Activated T-helper 1 cell treated with anti-CD3 and anti-CD28 coated beads, Interleukin-12 subunit alpha, Interleukin-12 subunit beta, Interleukin-2, Interleukin-4 antibody, amounts not matched to agents 30 ng/mL and 10 ng/mL and 1 ng/mL, durations not matched to agents 14 hours and 24 hours and 36 hours (primary cell): ENCODE measurements around the gene PRKCD. TPM values are rescaled to one million over a fixed set of nuclear protein-coding genes. Genes with fewer than 3 reads are reported as not detected.

ENCODE experiments used
- DNase-seq: peaks from one replicate; pipeline ENCODE4 v3.0.0; 2021; ENCODE audit warnings: low spot score
- H3K27ac Mint-ChIP-seq: one replicate; pipeline ENCODE4 v1.8.0; 2021; ENCODE audit warnings: mild to moderate bottlenecking, mixed read lengths
- H3K27me3 Mint-ChIP-seq: one replicate; pipeline ENCODE4 v1.8.0; 2022; ENCODE audit warnings: mild to moderate bottlenecking, moderate library complexity, mixed read lengths; ENCODE audit not compliant: insufficient read depth
- H3K36me3 Mint-ChIP-seq: one replicate; pipeline ENCODE4 v1.8.0; 2021; ENCODE audit warnings: low read depth, mixed read lengths
- H3K4me1 Mint-ChIP-seq: one replicate; pipeline ENCODE4 v1.8.0; 2021; ENCODE audit warnings: low read depth, mixed read lengths
- H3K4me3 Mint-ChIP-seq: one replicate; pipeline ENCODE4 v1.8.0; 2021; ENCODE audit warnings: mild to moderate bottlenecking, moderate library complexity, mixed read lengths
- H3K9me3 Mint-ChIP-seq: one replicate; pipeline ENCODE4 v1.8.0; 2021; ENCODE audit warnings: mixed read lengths
- intact Hi-C: fragments of 100-400 bp; cut with micrococcal nuclease; formaldehyde crosslinking; loops from one replicate; pipeline ENCODE4 v1.15.1; 2024
- total RNA-seq: library from RNA; stranded (reverse); gene quantifications from 2 replicates; pipeline ENCODE4 v1.2.3, GENCODE V29; 2022

The PRKCD gene
- total RNA-seq, 1 donor from 2014 or later, result 24.8 TPM

DNA sequence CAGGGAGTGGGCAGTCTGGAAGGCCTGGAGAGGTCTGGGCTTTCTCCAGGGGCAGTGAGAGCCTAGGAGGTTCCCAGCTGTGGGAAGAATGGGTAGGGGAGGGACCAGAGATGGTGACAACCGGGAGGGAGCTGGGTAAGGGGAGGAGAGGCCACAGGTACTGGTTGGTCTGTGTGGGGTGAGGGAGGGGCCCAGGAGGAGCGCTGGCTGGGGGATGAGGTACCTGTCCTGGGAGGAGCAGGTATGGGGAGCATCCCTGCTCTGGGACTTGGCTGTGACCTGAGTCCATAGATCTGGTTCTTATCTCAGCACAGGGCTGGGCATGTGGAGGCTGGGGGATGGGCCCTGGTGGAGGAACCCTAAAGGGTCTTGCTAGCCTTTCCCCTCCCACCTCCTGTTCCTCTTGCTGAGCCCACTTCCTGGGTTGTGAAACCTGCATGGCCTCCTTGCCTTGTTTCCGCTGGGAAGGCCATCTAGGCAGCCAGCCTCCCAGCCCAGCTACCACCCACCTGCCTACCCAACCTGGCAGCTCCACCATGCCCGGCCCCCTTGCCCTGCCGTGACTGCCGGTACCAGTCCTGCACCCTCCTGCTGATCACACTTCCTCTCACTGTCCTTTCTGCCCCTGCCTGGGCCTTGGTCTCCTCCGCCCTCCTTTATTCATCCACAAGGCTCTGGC lies 11.0 kb downstream of the PRKCD start:
- peaks cover 1% of the 10 kb centered on the region for H3K27me3 Mint-ChIP-seq
- peaks cover 42% of the 10 kb centered on the region for H3K4me1 Mint-ChIP-seq
- no peak for DNase-seq
- H3K4me3 Mint-ChIP-seq, result no peak overlapping the region
- no peaks in the 10 kb centered on the region for H3K9me3 Mint-ChIP-seq
- intact Hi-C loops, result no loop called here
- H3K27ac Mint-ChIP-seq, result no peak overlapping the region
- H3K36me3 Mint-ChIP-seq, result peaks cover 9% of the 10 kb centered on the region

DNA sequence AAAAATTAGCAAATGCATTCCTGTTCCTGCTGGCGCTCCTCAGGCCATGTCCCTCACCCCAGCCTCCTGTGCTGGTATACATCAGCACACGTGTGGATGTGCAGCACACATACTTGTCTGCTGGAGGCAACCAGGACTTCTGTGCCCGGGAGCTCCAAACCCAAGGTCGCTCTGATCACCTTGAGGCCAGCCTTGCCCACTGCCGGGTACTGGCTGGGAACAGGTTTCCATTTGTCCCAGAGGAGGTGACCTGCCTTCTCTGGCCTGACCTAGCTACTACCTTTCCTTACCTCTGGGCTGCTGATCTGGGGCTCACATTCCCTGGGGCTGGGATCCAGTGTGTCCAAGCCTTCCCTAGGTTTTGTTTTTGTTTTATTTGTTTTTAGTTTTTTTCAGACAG lies 12.1 kb downstream of the PRKCD start:
- Mint-ChIP-seq H3K4me1 (peaks cover 37% of the 10 kb centered on the region), H3K36me3 (peaks cover 9% of the 10 kb centered on the region), H3K27me3 (peaks cover 1% of the 10 kb centered on the region), H3K9me3 (no peaks in the 10 kb centered on the region), H3K4me3 (no peak overlapping the region), H3K27ac (no peak overlapping the region)
- no peak for DNase-seq
- intact Hi-C loops, result no loop called here

DNA sequence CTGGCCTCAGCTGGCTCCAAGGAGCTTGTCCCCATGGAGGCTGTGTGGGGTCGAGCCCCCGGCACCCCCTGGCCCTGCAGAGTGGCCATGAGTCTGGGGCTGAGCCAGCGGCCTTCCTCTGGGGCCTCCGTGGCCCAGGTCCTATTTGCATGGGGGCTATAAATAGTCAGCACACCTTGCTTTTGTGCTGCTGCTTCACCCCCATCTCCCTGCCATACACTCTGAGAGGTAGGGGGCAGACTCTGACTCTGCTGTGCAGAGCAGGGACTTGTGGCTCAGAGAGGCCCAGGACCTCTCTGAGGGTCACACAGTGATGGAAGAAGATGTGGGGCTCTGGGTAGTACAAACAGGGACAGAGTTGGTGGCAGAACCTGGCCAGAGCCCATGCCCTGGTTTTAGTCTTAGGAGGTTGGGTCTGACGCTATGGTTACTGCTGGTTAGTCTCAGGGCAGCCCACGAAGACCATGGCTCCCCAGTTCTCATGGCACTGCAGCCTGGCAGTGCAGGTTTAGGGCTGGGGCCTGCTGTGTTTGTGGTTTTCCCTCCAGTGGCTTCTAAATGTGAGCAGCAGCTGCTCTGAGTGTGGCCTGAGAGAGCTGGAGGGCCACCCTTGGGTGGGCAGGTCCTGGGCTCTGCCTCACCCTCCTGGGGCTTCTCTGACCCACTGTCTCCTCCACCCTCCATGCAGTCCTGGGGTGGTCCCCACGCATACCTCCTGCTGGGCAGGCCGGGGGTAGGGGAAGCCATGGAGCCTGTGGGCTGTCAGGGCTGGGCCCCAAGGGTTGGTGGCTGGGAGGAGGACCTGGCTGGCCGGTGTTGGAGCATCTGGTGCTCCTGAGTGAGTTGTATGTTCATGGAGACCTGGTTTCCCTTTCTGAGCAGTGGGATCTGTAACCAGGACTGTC lies 13.6 kb downstream of the PRKCD start:
- no peaks in the 10 kb centered on the region for H3K9me3 Mint-ChIP-seq
- no peak for DNase-seq
- no peak overlapping the region for H3K4me3 Mint-ChIP-seq
- peaks cover 14% of the 10 kb centered on the region for H3K36me3 Mint-ChIP-seq
- H3K4me1 Mint-ChIP-seq, result peaks cover 23% of the 10 kb centered on the region
- intact Hi-C loops, result no loop called here
- H3K27me3 Mint-ChIP-seq, result no peaks in the 10 kb centered on the region
- H3K27ac Mint-ChIP-seq, result no peak overlapping the region

DNA sequence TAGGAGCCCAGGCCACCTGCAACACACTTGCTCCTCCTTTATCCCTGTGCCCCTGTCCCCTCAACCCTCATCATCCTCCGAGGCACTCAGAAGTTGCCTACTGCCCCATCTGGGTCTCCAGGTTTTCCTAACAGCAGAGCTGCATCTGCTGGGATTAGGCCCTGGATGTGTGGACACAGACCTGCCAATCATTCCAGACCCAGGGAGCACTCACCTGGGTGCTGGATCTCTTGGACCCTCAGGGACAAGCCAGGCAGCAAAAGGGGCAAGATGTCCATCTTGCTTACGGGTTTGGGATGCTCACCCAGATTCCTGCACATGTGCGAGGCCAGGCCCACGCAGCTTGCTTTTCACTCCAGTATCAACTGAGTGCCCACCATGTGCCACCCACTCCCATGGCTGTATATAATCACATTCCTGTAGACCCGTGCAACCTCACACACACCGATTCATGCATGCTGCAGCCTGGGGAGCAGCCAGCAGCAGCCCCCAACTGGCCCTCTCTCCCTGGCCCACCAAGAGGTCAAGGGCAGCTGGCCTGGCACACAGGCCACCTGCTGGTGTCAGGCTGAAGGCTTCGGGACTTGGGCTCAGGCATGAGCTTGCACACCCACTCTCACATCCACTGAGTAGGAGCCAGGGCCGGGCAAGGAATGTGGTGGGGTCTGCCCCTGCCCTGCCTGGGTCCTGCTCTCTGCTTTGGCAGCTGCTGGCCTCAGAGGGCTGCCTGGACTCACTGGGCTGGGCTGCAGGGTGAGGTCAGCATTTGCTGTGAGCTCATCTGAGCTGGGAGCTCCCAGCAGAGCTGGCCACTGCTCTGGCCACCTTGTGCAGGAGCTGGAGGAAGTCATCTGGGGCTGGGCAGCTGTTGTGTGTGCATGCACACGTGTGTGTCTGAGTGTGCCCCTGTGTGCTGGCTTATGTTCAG lies 14.9 kb downstream of the PRKCD start:
- no peaks in the 10 kb centered on the region for H3K27me3 Mint-ChIP-seq
- intact Hi-C loops, result no loop called here
- H3K36me3 Mint-ChIP-seq, result peaks cover 14% of the 10 kb centered on the region
- DNase-seq, result no peak
- H3K4me1 Mint-ChIP-seq, result peaks cover 10% of the 10 kb centered on the region
- no peaks in the 10 kb centered on the region for H3K9me3 Mint-ChIP-seq
- H3K4me3 Mint-ChIP-seq, result no peak overlapping the region
- H3K27ac Mint-ChIP-seq, result no peak overlapping the region

DNA sequence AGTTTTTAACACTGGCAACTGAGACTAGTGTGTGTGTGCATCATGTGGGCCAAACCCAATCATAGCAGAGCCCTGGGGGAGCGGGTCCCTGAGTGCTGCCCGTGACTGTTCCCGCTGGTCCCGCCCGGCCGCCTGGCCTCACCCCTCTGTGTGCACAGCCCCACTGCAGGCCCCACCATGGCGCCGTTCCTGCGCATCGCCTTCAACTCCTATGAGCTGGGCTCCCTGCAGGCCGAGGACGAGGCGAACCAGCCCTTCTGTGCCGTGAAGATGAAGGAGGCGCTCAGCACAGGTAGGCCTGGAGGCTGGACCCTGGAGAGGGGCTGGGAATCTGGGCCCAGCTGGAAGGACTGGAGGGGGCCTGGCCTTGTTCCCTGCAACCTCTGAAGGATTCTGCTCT lies 17.2 kb downstream of the PRKCD start:
- no peak overlapping the region for H3K4me3 Mint-ChIP-seq
- no peaks in the 10 kb centered on the region for H3K9me3 Mint-ChIP-seq
- H3K27ac Mint-ChIP-seq, result no peak overlapping the region
- intact Hi-C loops, result no loop called here
- H3K4me1 Mint-ChIP-seq, result no peaks in the 10 kb centered on the region
- H3K36me3 Mint-ChIP-seq, result peaks cover 17% of the 10 kb centered on the region
- H3K27me3 Mint-ChIP-seq, result no peaks in the 10 kb centered on the region
- no peak for DNase-seq

DNA sequence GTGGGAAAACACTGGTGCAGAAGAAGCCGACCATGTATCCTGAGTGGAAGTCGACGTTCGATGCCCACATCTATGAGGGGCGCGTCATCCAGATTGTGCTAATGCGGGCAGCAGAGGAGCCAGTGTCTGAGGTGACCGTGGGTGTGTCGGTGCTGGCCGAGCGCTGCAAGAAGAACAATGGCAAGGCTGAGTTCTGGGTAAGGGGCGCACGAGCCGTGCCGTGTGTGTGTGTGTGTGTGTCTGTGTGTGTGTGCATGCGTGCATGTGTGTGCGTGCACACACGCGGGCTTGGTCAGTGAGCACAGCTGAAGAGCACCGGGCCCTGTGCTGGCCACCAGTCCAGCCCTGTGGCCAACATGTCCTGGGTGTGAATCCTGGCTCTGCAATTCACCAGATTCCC lies 18.6 kb downstream of the PRKCD start:
- DNase-seq, result no peak
- H3K4me1 Mint-ChIP-seq, result no peaks in the 10 kb centered on the region
- peaks cover 13% of the 10 kb centered on the region for H3K36me3 Mint-ChIP-seq
- H3K27ac Mint-ChIP-seq, result no peak overlapping the region
- H3K4me3 Mint-ChIP-seq, result no peak overlapping the region
- H3K27me3 Mint-ChIP-seq, result no peaks in the 10 kb centered on the region
- intact Hi-C loops, result no loop called here
- no peaks in the 10 kb centered on the region for H3K9me3 Mint-ChIP-seq

DNA sequence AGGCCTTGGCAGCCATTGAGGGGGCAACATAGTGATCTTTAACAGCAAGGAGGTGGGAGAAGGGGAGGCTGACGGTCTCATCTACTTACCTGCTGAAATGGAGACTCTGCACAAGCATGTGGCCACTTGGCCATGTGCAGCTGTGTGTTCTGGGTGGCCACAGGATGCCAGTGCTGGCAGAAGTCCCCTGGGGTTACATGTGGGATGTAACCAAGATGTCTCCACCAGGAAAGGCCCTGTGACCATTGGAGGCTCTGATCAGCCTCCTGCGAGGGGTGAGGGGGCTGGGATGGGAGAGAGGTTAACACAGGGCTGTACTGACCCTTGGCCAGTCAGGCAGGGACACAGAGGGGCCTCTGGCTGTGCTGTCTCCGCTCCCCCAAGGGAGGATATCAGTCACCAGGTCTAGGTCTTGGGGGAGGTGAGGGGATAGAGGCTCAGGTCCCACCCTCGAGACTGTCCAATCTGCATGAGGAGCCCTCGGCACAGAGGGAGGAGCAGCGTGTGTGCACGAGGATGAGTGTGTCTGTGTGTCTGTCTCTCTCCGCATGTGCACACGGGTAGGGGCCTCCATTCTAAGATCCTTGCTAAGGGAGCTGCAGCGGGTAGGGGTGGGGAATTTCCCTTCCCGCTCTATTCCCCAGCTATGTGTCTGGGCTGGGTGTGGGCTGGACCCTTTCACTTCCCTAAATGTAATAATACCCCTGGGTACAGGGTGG lies 19.5 kb downstream of the PRKCD start:
- no peak for DNase-seq
- H3K36me3 Mint-ChIP-seq, result peaks cover 17% of the 10 kb centered on the region
- H3K4me1 Mint-ChIP-seq, result no peaks in the 10 kb centered on the region
- intact Hi-C loops, result no loop called here
- H3K4me3 Mint-ChIP-seq, result no peak overlapping the region
- H3K9me3 Mint-ChIP-seq, result no peaks in the 10 kb centered on the region
- no peak overlapping the region for H3K27ac Mint-ChIP-seq
- H3K27me3 Mint-ChIP-seq, result no peaks in the 10 kb centered on the region

DNA sequence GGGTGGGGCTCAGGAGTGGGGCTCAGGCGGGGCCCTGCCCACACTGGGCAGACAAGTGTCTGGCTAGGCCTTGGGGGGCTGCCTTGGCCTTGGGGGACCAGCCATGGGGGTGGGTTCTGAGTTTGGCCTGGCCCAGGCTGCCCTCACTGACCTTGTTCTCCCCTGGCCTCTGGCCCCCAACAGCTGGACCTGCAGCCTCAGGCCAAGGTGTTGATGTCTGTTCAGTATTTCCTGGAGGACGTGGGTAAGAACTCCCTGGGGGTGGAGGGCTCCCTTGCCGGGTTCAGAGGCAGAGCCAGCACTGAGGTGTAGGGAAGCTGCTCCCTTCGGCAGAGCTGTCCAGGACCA lies 20.0 kb downstream of the PRKCD start:
- Mint-ChIP-seq H3K9me3 (no peaks in the 10 kb centered on the region), H3K36me3 (peaks cover 19% of the 10 kb centered on the region), H3K27ac (no peak overlapping the region), H3K27me3 (no peaks in the 10 kb centered on the region), H3K4me3 (no peak overlapping the region), H3K4me1 (no peaks in the 10 kb centered on the region)
- intact Hi-C loops, result no loop called here
- no peak for DNase-seq

DNA sequence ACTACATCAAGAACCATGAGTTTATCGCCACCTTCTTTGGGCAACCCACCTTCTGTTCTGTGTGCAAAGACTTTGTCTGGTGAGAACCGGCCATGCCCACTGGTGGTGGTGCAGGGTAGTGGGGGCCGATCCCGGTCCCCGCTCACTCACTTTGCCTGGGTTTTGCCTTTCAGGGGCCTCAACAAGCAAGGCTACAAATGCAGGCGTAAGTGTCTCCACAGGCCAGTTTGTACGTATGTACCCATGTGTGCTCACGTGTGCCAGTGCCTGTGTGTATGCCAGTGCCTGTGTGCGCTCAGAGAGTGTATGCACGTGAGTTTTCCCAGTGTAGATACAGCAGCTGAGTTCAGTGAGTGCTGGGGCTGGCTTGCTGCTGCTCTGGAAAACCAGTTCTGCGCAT lies 20.5 kb downstream of the PRKCD start:
- Mint-ChIP-seq H3K4me1 (no peaks in the 10 kb centered on the region), H3K9me3 (no peaks in the 10 kb centered on the region), H3K27ac (no peak overlapping the region), H3K4me3 (no peak overlapping the region), H3K36me3 (peaks cover 21% of the 10 kb centered on the region), H3K27me3 (no peaks in the 10 kb centered on the region)
- intact Hi-C loops, result no loop called here
- DNase-seq, result no peak

DNA sequence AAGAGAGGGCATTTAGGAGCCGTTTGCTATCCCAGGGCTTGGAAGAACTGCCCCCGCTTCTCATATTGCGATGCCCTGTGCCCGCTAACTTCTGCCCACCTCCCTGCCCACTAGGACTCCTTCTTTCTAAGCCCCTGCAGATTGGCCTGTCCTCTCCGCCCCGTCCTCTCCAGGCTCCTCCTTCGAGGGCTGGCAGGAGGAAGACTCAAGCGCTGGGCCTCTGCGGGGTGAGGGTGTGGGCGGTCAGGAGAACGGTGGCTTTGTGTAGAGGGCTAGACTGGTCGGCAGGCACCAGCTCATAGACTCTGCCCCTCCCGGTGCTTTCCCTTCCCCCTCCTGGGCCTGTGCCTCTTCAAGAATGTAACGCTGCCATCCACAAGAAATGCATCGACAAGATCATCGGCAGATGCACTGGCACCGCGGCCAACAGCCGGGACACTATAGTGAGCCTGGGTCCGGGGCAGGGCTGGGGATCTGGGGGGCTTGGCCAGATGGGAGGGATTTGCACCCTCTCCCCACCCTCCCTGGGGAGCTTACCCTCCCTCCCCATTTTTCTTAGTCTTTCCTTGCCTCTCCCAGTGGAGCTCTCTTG lies 21.9 kb downstream of the PRKCD start:
- intact Hi-C loops, result no loop called here
- Mint-ChIP-seq H3K36me3 (peaks cover 24% of the 10 kb centered on the region), H3K4me3 (no peak overlapping the region), H3K27me3 (no peaks in the 10 kb centered on the region), H3K27ac (no peak overlapping the region), H3K4me1 (no peaks in the 10 kb centered on the region), H3K9me3 (no peaks in the 10 kb centered on the region)
- DNase-seq, result no peak

DNA sequence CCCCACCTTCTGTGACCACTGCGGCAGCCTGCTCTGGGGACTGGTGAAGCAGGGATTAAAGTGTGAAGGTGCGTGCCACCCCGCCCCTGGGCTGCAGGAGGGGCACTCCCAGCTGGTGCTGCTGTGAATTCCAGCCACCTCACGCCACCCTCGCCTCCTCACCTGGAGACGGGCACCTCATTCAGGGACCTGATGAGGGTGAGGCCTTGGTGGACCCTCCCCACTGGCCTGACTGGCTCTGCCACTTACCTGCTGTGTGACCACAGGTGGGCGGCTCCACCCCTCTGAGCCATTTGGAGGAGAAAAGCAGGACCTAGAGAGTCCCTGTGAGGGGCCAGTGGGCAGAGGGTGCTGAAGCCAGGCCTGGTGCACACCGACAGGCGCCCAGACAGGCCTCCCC lies 22.5 kb downstream of the PRKCD start:
- Mint-ChIP-seq H3K27ac (no peak overlapping the region), H3K27me3 (no peaks in the 10 kb centered on the region), H3K36me3 (peaks cover 25% of the 10 kb centered on the region), H3K4me1 (no peaks in the 10 kb centered on the region), H3K4me3 (no peak overlapping the region), H3K9me3 (no peaks in the 10 kb centered on the region)
- intact Hi-C loops, result no loop called here
- DNase-seq, result no peak

DNA sequence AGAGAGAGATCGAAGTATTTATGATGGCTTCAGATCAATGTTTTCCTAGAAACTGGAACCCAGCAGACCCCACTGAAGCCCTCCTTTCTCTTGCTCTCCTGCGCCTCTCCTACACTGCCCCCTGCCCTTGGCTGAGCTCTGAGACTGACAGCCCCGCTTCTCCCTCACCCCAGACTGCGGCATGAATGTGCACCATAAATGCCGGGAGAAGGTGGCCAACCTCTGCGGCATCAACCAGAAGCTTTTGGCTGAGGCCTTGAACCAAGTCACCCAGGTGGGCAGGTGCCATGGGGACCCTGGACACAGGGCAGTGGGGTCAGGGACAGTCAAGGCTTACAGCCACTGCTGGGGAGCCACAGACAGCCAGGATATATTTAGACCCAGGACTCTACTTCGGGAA lies 23.7 kb downstream of the PRKCD start:
- Mint-ChIP-seq H3K27ac (no peak overlapping the region), H3K27me3 (no peaks in the 10 kb centered on the region), H3K36me3 (peaks cover 21% of the 10 kb centered on the region), H3K4me3 (no peak overlapping the region), H3K4me1 (no peaks in the 10 kb centered on the region), H3K9me3 (no peaks in the 10 kb centered on the region)
- no peak for DNase-seq
- intact Hi-C loops, result no loop called here
